ENCODE data around the gene ST3GAL5. TPM values are rescaled to one million over a fixed set of nuclear protein-coding genes. Genes with fewer than 3 reads are reported as not detected.

Gene ST3GAL5
- total and polyA plus RNA-seq, 12 donors, result 25.6 to 172 (median 85.6) TPM

DNA sequence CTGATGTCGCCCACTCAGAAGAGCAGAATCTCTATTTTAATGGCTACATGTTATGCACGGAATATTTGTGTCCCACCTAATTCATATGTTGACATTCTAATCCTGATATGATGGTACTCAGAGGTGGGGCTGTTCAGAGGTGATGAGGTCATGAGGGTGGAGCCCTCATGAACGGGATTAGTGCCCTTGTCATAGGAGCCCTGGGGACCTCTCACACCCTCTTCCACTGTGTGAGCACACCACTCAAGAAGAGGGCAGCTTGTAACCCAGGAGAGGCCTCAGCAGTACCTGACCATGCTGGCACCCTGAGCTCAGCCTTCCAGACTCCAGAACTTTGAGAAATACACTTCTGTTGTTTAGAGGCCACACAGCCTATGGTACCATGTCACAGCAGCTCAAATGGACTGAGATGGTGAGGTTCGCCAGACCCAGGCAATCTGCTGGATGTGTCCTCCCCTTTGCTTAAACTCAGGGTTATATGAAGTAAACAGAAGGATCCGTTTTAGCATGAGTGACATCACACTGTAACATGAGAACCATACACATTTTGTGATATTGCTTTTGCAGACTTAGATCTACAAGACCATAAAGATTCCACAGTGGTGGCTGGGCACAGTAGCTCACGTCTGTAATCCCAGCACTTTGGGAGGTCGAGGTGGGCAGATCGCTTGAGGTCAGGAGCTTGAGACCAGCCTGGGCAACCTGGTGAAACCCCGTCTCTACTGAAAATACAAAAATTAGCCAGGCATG is 86.3 kb downstream of the ST3GAL5 start:
- Histone ChIP-seq H3K27me3 (no peaks in the 10 kb centered on the region), H3K9me3 (replicated peaks in 1 of 3) (no peaks in the 10 kb centered on the region), H3K27ac (no peak overlapping the region), H3K4me1 (replicated peaks in 1 of 2) (no peaks in the 10 kb centered on the region), H3K4me3 (no peak overlapping the region), H3K36me3 (replicated peaks in 1 of 2) (no peaks in the 10 kb centered on the region)
- WGBS, 4 donors, result 80 to 86% (median 83%) methylated on average over 9 of the region's 9 CpGs
- TF ChIP-seq POLR2A (IDR thresholded peaks at IDR 0.05), result no peak
- TF ChIP-seq, protein P1, sequence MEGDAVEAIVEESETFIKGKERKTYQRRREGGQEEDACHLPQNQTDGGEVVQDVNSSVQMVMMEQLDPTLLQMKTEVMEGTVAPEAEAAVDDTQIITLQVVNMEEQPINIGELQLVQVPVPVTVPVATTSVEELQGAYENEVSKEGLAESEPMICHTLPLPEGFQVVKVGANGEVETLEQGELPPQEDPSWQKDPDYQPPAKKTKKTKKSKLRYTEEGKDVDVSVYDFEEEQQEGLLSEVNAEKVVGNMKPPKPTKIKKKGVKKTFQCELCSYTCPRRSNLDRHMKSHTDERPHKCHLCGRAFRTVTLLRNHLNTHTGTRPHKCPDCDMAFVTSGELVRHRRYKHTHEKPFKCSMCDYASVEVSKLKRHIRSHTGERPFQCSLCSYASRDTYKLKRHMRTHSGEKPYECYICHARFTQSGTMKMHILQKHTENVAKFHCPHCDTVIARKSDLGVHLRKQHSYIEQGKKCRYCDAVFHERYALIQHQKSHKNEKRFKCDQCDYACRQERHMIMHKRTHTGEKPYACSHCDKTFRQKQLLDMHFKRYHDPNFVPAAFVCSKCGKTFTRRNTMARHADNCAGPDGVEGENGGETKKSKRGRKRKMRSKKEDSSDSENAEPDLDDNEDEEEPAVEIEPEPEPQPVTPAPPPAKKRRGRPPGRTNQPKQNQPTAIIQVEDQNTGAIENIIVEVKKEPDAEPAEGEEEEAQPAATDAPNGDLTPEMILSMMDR (IDR thresholded peaks at IDR 0.05), result no peak
- no peak for DNase-seq
- intact Hi-C loops (cut with DNase I), result no loop called here

DNA sequence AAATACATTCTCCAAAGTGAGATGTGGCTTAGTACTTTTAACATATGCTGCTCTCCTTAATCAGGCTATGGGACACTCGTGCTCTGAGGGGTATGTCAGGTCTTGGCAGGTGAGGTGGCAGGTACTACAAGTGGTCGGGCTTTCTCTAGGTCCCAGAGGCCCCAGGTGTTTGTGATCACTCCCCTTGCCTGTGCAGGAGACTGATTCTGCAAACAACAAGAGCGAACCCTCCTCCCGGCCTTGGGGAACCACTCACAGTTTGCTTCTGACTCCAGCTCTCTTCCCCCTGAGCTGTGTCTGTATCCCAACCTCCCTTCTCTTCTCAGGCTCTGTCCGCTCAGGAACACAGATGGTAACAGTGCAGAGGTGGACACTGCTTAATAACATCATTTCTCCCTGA is 86.9 kb downstream of the ST3GAL5 start:
- no peaks in the 10 kb centered on the region for H3K4me1 ChIP-seq (replicated peaks in 1 of 2)
- no peaks in the 10 kb centered on the region for H3K27me3 ChIP-seq
- no peaks in the 10 kb centered on the region for H3K36me3 ChIP-seq (replicated peaks in 1 of 2)
- intact Hi-C loops (cut with DNase I), result no loop called here
- no peak overlapping the region for H3K27ac ChIP-seq
- WGBS, 4 donors, result 85 to 94% (median 91%) methylated on average over 4 to 5 of the region's 5 CpGs
- H3K4me3 ChIP-seq, result no peak overlapping the region
- TF ChIP-seq, protein P1 (IDR thresholded peaks at IDR 0.05), result no peak
- TF ChIP-seq POLR2A (IDR thresholded peaks at IDR 0.05), result no peak
- DNase-seq, result peak in 1 of 7 donors; percentile 13
- H3K9me3 ChIP-seq (replicated peaks in 1 of 3), result no peaks in the 10 kb centered on the region

DNA sequence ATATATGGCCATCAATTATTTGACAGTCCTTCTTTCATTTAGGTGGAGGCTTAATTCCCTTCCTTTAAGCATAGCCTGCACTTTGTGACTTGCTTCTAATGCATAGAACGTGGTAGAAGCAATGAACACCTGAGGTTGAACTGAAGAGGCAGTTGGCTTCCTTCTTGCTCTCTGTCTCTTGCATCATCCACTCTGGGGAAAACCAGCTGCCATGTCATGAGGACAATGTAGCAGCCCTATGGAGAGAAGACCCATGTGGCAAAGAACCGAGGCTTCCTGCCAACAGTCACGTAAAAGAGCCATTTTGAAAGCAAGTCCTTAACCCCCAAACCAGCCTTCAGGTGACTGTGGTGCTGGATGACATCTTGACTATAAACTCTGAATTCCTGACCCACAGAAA is 88.2 kb downstream of the ST3GAL5 start:
- Histone ChIP-seq H3K4me3 (no peak overlapping the region), H3K27me3 (no peaks in the 10 kb centered on the region)
- DNase-seq, result no peak

DNA sequence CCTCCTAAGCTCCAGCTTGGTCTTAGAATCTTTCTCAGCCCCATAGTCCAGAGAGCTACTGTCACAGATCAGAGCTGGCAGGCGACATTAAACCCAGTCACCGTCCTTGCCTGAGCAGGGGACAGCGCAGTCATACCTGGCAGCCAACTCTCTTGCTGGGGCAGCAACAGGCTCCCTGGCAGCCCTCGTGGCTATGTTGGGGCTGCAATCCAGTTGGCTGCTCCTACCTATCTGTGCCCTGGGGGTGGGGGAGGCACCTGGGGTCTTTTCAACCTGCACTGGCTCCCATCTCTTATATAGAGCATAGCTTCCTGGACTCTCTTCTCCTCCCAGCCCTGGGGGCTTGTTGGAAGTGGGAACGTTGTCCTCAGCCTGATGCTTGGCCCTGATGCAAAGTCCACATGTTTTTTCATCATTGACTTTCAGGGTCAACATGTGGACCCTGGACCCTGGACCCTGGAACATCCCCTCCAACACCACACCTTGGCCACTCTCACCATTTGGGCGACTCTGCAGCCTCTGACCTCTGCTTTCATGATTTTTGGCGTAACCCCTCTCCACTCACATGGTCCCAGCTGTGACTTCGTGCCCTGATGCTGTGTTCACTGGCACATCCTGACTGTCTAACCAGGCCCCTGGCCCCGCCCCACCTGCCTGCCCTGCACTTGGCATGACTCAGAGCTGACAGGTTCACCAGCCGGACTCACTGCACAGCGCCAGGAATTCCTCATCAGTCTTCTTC is 89.4 kb downstream of the ST3GAL5 start:
- 55 to 58% (median 57%) methylated on average over 6 to 11 of the region's 11 CpGs for WGBS, 4 donors
- H3K27ac ChIP-seq, result no peak overlapping the region
- intact Hi-C loops (cut with DNase I), result loop anchor here in 1 of 2 donors (5.0 kb wide), 1 partner anchor 52 kb away; no protein-coding TSS in a partner anchor

More for the DNA sequence above, 88.2 kb downstream of the ST3GAL5 start:
- Histone ChIP-seq H3K9me3 (replicated peaks in 1 of 3) (no peaks in the 10 kb centered on the region), H3K36me3 (replicated peaks in 1 of 2) (no peaks in the 10 kb centered on the region), H3K27ac (no peak overlapping the region), H3K4me1 (replicated peaks in 1 of 2) (no peaks in the 10 kb centered on the region)
- TF ChIP-seq POLR2A (IDR thresholded peaks at IDR 0.05), result no peak
- TF ChIP-seq, protein P1 (IDR thresholded peaks at IDR 0.05), result no peak
- intact Hi-C loops (cut with DNase I), result no loop called here
- WGBS, 4 donors, result 81 to 96% (median 90%) methylated on average over 3 of the region's 3 CpGs

More for the DNA sequence above, 89.4 kb downstream of the ST3GAL5 start:
- H3K4me1 ChIP-seq (replicated peaks in 1 of 2), result peaks cover 0 to 3% of the 10 kb centered on the region in 2 donors
- no peaks in the 10 kb centered on the region for H3K36me3 ChIP-seq (replicated peaks in 1 of 2)
- H3K9me3 ChIP-seq (replicated peaks in 1 of 3), result no peaks in the 10 kb centered on the region
- no peaks in the 10 kb centered on the region for H3K27me3 ChIP-seq
- TF ChIP-seq POLR2A (IDR thresholded peaks at IDR 0.05), result no peak
- TF ChIP-seq, protein P1 (IDR thresholded peaks at IDR 0.05), result no peak
- peak in 3 of 7 donors; percentile 38 to 57 (median 44) for DNase-seq
- no peak overlapping the region for H3K4me3 ChIP-seq

All from adrenal gland (tissue), 12 donors.